Stomach (tissue), 4 donors: ENCODE data around the gene ABI3BP.

Experiments
- CTCF ChIP-seq, 7 experiments: fragments of 450-650 bp in 4 of 7; fragments of 200-600 bp in 3 of 7; sonication (generic) in 3 of 7; IDR thresholded peaks; one replicate each; pipeline ENCODE4 v1.5.1; 2016 to 2019; ENCODE audit warnings: antibody characterized with exemption in 7 of 7, control low read depth in 2 of 7, mild to moderate bottlenecking in 1 of 7
- POLR2A ChIP-seq, 4 donors: fragments of 450-650 bp; IDR thresholded peaks; one replicate each; pipeline ENCODE4 v1.6.1; 2016; ENCODE audit warnings: antibody characterized with exemption in 4 of 4, control low read depth in 2 of 4, mild to moderate bottlenecking in 1 of 4, moderate library complexity in 1 of 4

GRCh38 chr3:100765437-100765975 is 227.7 kb downstream of the ABI3BP start:
- TF ChIP-seq CTCF (IDR thresholded peaks at IDR 0.05) (no peak), POLR2A (IDR thresholded peaks at IDR 0.05) (no peak)
